Renal cortical epithelial cell (primary cell): ENCODE results near the gene NFKBIA. TPM values are rescaled to one million over a fixed set of nuclear protein-coding genes. Genes with fewer than 3 reads are reported as not detected.
"Not testable (repeated sequence)": the region's sequence is repeated elsewhere in the genome, so short reads cannot be mapped to it uniquely, and the experiment has no call there.

Experiments used
- DNase-seq: peaks from one replicate; pipeline ENCODE4 v3.0.0-alpha.2; 2011; ENCODE audit warnings: low read depth
- total RNA-seq: library from RNA; depleted of rRNA; stranded (reverse); fragments of >200 nt; gene quantifications from 2 replicates; pipeline ENCODE4 v1.2.3, GENCODE V29; 2014

The NFKBIA gene
- total RNA-seq, 1 donor from 2014 or later: 213 TPM

DNA sequence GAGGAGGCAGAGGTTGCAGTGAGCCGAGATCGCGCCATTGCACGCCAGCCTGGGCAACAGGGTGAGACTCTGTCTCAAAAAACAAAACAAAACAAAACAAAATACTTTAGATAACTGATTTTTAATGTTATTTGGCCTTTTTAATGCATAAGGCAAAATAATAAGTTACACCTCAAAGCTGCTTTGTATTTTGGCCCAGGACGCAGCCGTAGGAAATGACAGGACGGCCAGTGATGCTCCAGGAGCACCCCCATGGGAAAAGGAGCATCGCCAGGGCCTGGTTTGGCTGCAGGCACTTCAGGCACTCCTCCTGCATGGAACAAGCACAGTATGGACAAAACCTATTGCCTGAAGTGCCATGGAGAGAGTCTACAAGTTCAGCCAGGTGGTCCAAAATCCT, 3.5 kb upstream of the NFKBIA start:
- DNase-seq: no peak

DNA sequence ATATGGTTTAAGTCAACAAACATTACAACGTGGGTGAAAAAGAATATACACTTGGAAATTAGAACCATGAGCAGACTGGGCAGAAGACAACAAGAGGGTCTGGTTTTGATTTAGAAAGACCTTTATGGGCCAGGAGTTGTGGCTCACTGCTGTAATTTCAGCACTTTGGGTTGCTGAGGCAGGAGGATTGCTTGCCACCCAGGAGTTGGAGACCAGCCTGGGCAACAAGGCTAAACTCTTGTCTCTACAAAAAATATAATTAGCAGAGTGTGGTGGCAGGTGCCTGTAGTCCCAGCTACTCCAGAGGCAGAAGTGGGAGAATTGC, 2.7 kb upstream of the NFKBIA start:
- no peak for DNase-seq

DNA sequence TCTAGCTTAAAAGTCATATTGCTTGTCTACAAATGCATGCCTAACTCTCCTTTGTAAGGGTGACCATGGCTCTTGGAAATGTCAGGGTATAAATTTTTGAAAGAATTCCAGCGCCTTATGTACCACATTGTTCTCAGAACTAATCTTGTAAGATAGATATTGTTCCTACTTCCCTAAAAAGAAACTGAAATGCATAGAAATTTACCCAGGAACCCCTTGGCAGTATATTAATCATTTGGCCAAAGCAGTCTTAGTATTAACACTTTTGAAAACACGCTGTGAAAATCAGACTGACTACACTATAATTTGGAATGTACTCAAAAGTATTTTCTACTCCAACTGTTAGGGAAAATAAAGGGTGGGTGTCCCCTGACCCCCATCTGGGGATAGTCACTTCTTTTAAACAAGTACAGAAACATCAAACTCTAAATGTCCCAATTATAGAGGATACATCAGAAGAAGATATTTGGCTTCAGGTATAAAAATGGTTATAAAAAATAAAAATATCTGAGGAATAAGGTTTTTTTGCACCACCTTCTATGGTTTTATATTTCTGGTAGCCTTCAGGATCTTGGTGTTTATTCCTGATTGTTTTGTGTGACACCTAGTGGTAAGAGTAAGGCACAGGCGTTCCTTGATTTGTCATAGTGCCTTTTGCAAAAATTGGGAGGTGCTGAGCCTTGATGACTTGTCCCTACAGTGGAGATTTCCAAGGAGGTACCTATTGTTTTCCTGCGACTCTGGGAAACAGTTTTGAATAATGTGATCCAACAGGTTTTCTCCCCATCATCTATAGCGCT, 2.2 kb upstream of the NFKBIA start:
- DNase-seq: peak; percentile 75

DNA sequence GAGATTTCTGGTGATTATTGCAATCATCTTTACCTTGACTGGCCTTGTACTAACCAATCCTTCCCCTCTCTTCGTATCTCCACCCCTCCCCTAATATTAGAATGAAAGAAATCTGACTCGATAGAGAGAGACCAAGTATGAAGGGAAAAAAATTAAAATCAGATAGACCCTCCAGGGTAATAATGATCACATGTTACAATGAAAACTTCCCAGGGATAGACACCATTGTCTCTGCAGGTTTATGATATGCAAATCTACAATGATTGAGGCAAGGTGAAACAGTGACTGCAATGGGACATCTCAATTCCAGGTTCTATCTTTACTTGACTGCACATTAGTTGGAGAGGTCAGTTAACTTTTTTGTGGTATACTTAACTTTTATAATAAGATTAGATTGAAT, 1.5 kb upstream of the NFKBIA start:
- DNase-seq: no peak

DNA sequence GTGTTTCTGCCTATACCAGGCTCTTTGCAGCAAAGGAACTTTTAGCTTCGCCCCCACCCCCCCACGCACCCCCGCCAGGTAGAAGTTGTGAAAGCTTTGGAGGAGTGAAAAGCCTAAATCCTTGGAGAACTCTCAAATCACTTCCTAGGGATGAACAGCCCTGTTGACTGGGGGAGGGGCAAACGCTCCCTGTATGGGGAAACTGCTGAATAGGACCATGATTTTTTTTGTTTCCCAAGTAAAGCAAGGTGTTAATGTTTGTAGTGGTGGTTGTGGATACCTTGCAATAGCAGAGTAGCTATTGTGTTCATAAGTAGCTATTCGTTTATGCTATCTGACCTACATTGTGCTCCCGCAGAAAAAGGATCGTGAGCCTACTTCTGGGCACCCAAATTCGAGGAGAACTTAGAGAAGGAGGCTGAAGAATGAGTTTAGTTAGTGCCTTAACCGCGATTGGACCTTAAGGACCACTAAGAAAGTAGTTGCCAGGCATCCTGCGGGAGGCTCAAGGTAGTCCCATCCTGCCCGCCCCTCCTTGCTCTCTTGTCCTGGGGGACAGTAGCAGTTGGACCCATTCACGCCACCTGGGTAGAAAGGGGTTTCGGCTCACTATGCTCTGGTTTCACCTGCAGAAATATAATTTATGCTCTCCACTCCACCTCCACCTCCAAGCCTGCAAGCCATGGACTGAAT, 901 bp upstream of the NFKBIA start:
- DNase-seq: no peak

DNA sequence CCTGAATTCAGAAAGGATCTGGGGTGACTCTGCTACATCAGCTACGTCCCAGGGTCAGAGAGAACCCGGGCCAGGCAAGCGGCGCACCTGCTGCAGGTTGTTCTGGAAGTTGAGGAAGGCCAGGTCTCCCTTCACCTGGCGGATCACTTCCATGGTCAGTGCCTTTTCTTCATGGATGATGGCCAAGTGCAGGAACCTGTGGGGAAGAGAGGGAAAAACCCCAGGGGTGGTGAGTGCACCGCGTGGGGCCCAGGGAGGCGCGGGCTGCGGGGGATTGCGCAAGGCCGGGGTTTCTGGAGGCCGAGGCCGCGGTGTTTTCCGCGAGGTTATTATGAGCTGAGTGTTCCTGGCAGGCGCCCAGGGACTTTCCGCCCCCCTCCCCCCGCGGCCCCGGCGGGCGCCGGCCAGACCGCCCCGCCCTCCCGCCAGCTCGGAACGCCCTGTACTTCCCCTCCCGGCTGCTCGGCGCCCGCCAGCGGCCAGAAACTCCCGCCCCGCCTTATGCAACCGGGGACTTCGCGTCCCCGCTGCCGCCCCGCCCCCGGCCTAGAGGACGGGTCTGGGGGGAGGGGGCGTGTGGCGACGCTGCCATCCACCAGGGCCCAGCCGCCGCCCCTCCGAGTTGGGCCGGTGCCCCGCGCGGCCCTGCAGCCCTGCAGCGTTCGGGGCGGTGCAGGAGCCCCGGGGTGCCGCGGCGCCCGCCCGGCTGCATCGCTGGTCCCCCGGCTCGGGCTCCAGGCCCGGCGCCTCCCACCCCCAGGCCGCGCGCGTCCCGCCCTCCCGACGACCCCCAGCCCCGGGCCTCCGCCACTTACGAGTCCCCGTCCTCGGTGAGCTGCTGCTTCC, 723 bp downstream of the NFKBIA start:
- peak; percentile 88 for DNase-seq

DNA sequence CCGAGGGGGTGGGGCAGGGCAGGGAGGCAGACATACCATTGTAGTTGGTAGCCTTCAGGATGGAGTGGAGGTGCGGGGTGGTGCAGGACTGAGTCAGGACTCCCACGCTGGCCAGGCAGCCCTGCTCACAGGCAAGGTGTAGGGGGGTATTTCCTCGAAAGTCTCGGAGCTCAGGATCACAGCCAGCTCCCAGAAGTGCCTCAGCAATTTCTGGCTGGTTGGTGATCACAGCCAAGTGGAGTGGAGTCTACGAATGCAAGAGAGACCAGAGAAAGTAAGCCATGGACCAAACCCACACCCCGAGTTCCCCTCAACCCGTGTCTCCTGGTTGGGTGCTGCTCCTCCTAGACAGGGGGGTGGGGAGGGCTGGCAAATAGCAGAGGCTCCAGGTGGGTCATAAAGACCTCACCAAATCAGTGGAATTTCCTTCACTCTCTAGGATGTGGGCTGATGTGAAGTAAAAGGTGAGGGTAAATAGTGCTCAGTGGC, 1.4 kb downstream of the NFKBIA start:
- DNase-seq: no peak

DNA sequence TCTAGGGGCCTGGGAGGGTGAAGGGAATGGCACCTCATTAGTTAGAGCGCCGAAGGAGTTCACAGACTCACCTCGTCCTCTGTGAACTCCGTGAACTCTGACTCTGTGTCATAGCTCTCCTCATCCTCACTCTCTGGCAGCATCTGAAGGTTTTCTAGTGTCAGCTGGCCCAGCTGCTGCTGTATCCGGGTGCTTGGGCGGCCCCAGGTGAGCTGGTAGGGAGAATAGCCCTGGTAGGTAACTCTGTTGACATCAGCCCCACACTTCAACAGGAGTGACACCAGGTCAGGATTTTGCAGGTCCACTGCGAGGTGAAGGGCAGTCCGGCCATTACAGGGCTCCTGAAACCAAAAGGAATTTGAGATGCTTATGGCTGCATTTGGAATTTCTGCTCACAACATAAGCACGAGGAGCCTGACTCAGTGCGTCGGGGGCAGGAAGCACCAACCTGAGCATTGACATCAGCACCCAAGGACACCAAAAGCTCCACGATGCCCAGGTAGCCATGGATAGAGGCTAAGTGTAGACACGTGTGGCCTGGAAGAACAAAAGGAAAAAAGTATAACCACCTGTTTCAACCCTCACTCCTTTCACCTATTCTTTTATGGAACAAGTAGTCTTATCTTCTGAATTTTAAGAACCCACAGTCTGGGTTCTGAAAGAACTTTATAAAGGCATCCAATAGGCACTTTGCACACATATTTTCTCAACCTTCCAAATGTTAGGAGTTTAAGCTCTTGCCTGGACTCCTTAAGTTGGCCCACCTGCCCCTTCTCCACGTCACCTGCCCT, 2.0 kb downstream of the NFKBIA start:
- DNase-seq: no peak

DNA sequence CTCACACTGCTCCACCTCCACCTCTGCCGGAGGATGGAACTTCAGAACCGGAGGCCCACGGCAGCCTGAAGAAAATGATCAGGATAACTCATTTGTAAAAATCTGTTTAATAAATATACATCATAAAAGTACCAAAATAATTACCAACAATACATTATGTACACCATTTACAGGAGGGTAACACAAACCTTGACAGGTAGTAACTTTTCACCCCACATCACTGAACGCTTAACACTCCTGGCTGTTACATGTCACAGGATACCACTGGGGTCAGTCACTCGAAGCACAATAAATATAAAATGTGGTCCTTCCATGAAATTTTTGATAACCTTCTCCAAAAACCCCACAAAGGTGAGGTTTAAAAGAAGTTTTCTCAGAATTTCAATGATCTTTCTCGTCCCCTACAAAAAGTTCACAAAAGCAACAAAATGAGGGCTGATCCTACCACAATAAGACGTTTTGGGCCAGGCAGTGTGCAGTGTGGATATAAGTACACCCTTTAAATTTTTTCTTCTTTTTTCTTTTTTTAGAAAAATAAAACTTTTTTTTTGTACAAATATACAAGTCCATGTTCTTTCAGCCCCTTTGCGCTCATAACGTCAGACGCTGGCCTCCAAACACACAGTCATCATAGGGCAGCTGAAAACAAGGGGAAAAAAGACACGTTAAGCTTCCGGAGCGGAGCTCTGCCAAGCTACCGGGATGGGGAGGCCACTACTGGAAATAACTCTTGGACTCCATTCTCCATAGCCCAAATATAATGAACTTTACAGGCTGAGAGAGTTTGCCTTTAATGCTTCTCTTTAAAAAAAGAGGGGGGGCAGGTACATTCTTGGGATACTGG, 2.9 kb downstream of the NFKBIA start:
- DNase-seq: no peak

DNA sequence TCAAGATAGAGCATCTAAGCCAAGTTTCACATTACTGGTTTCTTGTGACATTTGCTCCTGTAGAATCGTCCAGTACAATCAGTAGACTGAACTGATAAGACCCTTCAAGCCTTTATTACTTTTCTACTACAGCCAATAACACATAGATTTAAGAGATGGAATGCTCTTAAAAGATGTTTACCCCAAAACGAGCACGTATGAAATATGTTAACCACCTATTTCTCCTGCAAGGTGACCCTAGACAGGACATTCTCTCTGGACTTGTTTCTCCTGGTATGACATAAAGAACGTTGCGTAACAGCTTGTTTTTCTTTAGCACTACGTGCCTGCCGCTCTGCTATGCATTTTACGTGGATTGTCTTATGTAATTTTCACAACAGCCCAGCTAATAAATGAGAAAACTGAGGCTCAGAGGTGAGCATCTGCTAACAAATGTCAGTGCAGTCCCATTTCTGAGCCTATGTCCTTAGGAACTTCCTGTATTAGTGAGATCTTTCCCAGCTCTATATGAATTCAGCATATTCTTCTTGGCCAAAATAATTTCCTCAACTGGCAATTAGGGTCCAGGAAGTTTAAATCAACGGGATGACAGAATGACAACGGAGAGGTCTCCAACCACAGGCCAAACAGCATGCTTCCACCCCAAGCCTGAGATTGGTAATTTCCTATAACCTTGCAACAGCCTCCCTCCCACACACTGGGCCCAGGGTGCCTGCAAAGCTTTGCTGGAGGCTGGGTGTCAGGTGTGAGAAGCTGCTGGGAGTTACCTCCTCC, 3.7 kb downstream of the NFKBIA start:
- no peak for DNase-seq

DNA sequence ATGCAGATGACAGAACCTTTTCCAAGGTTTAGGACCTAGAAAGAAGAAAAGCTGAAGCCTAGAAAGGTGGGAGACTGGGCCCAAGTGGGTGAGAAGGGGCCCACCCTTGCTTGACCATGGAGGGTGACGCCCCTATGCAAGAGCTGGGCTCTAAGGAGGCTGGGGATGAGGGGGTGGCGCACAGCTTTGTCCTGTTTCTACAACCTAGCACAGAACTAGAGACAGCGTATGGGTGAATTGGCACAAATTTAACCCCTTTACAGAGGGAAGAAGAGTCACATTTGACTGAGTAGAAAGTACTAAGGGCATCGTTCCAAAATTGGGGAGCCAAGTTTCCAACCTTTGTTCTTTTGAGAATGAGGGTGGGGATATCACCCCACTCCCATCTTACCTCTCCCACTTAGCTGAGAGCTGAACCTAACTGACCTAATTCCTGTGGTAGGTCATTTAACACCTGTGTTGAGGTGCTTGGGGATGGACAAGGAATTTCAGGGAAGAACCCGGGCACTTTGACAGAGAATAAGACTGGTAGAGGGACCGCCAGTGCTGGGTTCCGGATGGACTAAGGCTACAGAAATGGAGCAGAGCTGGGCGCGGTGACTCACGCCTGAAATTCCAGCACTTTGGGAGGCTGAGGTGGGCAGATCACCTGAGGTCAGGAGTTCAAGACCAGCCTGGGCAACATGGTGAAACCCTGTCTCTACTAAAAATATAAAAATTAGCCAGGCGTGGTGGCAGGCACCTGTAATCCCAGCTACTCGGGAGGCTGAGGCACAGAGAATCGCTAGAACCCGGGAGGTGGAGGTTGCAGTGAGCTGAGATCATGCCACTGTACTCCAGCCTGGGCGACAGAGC, 5.2 kb downstream of the NFKBIA start:
- no peak for DNase-seq

DNA sequence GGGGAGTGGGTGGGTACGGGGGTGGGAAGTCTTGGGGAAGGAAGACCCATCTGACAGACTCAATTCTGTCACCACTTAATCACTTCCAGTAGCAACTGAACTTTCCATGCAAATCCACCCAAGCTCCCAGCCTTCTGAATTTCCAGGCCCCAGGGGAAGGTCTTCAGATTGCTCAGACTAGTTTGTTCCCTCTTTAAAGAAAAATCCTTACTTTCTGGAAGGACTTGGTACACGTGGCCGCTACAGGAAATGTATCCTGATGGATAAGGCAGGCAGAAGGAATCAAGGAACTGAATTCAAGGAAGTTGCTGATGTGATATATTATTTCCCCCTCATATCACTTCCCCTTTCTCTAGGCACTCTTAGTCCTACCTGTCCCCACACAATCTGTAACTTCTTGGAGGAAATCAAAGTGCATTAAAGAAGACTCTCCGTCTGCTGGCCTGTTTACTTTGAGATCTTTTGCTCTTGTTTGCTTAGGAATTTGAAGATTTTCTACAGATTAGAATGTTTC, 6.4 kb downstream of the NFKBIA start:
- no peak for DNase-seq

DNA sequence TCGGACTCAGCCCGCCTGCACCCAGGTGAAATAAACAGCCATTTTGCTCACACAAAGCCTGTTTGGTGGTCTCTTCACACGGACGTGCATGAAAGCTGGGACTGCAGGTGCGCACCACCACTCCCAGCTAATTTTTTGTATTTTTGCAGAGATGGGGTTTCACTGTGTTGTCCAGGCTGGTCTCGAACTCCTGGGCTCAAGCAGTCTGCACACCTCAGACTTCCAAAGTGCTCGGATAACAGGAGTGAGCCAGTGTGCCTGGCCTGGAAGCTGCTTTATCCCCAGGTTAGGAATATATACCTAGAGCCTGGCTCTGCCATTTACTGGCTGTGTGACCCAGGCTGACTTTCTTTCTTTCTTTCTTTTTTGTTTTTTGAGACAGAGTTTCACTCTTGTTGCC, 7.9 kb downstream of the NFKBIA start:
- DNase-seq: not testable (repeated sequence)

DNA sequence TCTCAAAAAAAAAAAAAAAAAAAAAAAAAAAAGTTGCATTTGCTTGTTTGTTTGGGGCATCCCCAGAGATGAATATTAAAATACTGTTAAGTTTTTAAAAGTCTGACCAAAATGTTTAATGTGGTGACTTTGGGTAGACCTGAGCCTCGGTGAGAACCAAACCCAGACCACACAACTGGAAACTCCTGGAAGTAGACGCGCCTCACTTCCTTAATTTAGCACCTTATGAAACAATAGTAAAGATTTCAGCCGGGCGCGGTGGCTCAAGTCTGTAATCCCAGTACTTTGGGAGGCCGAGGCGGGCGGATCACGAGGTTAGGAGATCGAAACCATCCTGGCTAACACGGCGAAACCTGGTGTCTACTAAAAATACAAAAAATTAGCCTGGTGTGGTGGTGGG, 9.3 kb downstream of the NFKBIA start:
- no peak for DNase-seq

DNA sequence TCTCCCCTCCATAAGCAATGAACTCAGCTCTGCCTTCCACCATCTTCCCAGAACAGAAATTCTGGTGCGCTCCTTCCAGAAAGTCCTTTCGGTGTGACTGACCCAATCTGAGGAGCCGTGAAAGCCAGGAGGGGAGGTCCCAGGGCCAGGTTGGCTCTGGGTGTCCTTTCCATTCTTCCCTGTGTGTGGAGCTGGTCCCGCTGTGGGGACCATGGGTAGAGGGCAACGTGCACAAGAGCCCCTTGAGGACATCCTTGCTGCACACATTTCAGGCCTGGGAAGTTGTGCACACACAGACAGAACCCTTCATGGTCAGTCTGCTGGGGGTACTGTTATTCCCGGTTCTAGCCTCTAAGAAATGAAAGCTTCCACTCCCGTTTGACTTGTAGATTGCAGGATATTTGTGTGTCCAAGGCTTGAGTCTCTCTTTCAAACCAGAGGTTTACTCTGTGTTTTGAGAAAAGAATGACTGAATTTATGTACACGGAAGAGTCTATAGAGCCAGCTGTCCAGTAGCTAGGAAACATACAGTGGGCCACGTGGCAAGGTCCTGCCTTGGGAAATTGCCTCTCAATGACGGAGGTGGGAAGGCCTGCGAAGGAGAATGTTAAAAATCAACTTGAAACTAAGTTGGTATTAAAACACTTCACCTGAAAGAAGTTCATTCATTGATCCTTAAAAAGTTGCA, 10.1 kb downstream of the NFKBIA start:
- no peak for DNase-seq

DNA sequence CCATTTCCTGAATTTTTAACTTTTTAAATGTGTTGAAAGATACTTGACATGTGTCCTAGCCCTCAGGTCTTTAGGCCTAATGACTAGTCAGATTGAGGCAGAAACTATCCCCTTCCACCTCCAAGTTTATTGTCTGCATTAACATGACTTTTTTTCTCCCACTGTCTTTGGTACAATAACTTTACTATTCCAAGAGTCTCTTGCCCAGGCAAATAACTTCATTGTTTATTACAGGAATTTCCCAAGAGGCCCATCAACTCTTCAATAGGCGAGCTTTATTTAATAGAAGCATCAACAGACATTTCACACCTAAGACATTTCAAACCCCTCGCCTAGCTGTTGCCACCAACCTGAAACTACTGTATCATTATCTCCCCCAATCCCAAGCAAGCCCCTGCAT, 10.7 kb downstream of the NFKBIA start:
- no peak for DNase-seq

DNA sequence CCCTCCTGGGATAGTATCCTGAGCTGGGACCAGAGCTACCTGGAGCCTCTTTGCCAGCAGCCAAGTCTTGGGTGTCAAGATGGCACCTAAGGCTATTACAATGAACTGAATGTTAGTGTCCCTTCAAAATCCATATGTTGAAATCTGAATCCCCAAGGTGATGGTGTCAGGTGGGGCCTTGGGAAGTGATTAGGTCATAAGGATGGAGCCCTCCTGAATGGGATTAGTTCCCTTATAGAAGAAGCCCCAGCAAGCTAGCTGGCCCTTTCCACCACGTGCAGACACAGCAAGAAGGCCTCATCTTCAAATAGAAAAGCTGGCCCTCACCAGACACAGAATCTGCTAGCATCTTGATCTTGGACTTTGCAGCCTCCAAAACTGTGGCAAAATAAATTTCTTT, 12.4 kb downstream of the NFKBIA start:
- no peak for DNase-seq

DNA sequence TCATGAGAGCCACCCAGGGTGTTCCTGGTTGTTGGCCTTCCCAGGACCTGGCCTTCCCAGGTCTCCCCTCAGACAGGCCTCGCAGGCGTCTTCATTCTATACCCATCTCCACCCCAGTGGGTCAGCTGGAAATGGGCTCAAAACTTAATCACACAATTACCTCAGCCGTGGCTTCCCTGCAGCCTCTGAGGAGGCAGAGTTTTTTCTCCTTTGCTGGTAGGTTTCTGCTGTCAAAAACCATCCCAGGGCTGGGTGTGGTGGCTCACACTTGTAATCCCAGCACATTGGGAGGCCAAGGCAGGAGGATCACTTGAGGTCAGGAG, 13.2 kb downstream of the NFKBIA start:
- no peak for DNase-seq
